HTR-8/SVneo (cell line): Measurements from ENCODE around the gene IRAK2.

Experiments
- DNase-seq: peaks from one replicate; pipeline ENCODE4 v3.0.0; 2011; ENCODE audit warnings: low spot score, mixed read lengths; ENCODE audit not compliant: insufficient read length
- FAIRE-seq: peaks from 2 replicates; lab custom pipeline; 2011; peaks lifted over from hg19 to GRCh38; lab: Jason Lieb, UNC

Gene IRAK2

GRCh38 chr3:10292505-10293419 is 128.0 kb downstream of the IRAK2 start, which contains the start of gene GHRL:
GHRL (minus strand) TSS chr3:10292947; CDS start chr3:10290180, 2,767 bp downstream.
- DNase-seq (no peak), FAIRE-seq (no peak)
